Activated CD4-positive, alpha-beta T cell treated with anti-CD3 and anti-CD28 coated beads for 48 hours (primary cell): ENCODE results near the gene REXO2.
A peak's percentile ranks its signal among the peaks of the same experiment; 100 is the strongest.

Experiments used
- DNase-seq: peaks from one replicate; pipeline ENCODE4 v3.0.0-alpha.2; 2020

The REXO2 gene

DNA sequence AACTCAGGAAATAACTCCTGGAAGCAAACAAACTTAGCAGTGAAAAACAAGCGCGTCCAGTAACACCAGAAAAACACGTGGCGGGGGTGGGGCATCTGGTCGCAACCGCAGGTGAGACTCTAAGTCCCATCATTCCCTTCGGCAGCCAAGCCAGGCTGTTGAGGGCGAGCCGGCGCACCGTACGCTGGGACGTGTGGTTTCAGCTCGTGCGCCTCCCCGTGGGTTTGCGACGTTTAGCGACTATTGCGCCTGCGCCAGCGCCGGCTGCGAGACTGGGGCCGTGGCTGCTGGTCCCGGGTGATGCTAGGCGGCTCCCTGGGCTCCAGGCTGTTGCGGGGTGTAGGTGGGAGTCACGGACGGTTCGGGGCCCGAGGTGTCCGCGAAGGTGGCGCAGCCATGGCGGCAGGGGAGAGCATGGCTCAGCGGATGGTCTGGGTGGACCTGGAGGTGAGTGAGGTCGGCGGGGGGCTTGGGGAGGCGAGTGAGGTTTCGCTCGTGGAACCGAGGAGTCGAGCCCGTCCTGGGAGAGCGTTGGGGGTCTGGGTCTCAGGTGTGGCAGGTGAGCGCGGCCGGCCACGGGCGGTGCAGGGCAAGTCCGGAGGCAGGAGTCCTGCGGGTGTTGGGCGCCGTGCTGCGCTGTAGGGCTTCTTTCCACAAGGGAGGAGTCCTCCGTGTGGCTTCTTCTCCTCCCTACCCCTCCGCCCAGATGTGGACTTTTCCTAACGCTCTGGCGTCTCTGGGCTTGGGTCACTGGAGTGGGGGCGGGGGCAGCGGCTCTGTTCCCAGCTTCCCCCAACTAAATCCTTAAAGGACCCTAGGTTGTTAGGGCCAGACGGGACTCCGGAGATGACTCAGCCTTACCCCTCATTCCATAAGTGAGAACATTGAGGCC lies at the start of gene REXO2:
Gene REXO2 (plus strand): TSS at position 239 of the 892 bp plus-strand sequence. CDS start 62 bp downstream, at position 301.
- DNase-seq: peak; percentile 96

DNA sequence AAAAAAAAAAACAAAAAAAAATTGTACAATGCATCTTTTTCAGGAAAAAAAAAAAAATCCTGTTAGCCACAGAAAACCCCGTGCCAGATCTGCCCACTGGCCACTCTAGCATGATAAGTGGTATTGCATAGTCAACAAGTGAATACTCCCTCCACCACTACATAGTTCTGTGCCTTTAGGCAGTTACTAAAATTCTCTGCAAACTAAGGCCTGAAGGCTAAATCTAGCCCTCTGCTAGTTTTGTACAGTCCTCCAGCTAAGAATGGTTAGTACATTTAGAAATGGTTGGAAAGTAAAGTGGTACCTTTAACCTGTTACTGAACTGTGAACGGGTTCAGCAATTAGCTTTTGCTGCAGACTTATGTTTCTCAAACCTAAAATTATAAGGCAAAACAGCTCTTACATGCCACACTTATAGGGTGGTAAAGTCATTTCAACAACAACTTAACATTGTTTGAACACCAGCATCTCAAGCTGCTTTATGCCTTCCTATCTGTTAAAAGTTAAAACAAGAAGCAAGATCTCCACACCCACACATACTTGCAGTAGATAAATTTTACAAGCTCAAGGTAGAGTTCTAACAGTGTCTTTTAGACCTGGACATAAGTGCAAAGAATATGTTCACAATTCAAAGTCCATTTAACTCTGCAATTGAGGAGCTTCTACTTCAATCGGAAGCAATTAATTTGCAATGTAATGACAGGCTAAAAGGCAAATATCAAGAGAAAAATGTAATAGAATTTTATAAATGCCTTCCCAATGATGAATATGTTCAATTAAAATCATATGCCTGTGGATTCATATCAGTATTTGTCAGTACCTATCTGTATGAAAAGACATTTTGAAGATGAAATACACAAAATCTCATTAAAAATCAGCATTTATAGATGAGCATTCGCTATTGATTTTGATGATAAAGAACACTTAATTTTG lies 46.3 kb upstream of the REXO2 start:
- no peak for DNase-seq

DNA sequence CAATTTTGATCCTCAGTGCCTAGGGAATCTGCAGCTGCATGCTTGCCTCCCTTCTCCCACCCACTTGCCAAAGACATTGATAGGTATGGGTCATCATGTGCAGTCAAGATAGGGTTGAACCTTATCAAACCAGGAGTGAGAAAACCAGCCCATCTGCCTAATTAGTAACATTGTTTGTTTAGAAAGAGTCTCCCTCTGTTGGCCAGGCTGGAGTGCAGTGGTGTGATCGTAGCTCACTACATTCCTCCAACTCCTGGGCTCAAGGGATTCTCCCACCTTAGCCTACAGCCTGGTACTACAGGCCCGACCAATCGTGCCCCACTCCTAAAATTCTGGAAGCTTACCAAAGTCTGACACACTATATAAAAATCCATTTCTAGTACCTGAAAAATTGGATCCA lies 43.5 kb upstream of the REXO2 start:
- DNase-seq: no peak

DNA sequence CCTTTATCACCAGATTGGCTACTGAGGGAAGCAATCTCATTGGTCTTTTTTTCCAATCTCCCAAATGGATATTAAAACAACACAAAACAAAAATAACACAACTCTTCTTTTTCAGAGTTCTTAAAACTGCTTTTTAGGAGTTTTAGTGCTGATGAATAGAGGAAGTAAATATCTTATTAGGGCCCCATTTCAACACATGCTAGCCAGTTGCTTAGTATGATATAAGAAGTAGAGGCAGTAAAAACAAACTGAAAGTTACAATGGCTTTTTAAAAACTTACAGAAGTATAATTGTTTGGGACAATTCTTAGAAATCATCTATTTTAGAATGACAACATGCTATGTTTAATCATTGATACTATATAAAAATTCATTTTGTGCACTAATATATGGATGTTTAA lies 42.4 kb upstream of the REXO2 start:
- DNase-seq: no peak

DNA sequence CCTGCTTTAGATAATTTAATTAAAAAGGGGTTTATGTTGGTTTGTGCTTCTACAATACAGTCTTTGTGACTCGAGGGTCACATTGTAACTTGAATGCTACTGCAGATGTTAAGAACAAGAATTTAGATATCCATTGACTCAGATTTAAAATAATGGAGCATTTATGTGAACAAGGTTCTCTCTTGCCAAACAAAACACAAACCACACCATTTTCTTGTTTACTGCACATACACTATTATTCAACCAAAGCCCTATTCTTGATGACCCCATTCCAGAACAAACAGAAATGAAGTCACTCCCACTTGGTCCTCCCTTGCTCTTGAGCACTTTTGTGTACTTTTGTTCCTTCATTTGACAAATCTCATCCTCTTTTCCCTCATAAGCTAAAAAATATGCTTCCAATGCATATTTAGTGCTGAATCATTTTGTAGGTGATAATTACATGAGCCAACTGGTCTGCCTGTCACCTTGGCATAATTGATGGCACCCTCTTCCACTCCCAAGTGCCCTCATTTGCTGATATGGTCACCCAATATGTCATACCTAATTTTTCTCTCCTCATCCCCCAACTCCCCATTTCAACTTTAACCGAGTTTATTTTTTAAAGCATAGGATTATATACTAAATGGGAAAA lies 41.8 kb upstream of the REXO2 start:
- DNase-seq: no peak

DNA sequence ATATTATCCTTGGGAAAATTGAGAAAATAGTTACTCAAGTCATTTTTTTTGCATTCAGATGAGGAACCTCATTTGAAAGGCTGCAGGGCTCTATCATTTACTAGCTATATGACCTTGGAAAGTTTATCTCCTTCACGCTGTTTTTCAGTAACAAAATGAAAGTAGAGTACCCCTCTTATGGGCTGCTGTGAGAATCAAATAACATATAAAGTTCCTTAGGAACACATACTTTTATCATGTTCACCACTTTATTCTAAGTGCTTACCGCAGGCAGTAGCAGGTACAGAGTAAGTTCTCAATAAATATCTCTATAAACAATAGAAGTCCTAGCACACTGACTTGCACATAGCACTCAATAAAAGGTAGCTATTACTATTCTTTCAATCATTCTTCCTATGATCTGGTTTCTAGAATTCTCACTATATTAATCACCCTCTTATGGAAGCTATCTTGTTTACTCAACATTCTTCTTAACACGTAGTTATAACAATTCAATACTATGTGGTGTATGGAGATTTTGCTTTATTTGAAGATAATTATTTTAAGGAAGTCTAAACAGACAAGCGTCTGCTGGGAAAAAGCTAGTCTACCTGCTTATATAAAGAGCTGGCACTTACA lies 40.9 kb upstream of the REXO2 start:
- DNase-seq: no peak

DNA sequence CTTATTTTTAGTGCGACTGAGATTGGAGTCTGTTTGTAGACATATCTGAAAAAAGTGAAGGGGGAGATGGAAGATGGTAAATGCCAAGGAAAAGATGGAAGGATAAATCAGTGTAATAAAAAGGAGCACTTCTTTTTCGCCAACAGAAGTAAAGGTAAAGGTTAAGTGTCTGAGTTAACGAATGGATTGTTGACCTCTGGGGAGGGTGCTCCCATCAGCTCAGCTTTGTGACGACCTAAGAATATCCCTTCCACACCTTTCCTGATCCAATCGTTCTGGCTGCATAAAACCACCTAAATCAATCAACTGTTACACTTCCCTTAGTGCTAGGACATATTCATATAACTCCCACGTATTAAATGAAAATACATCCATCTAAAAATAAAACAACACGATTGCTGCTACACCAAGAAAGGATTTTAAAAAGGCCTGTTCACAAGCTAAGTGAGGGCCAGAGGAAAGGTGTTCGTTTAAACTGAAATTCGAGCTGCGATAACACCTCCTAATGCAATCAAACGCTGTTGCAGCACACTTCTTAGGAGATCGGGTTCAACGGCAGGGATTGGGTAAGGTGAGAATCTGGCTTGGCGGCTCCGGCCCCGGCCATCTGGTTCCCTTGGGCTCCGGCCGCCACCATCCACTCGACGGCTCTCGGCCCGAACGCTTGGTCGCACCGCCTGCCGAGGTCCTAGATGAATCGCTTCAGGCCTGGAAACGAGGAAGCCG lies 39.6 kb upstream of the REXO2 start:
- DNase-seq: no peak

DNA sequence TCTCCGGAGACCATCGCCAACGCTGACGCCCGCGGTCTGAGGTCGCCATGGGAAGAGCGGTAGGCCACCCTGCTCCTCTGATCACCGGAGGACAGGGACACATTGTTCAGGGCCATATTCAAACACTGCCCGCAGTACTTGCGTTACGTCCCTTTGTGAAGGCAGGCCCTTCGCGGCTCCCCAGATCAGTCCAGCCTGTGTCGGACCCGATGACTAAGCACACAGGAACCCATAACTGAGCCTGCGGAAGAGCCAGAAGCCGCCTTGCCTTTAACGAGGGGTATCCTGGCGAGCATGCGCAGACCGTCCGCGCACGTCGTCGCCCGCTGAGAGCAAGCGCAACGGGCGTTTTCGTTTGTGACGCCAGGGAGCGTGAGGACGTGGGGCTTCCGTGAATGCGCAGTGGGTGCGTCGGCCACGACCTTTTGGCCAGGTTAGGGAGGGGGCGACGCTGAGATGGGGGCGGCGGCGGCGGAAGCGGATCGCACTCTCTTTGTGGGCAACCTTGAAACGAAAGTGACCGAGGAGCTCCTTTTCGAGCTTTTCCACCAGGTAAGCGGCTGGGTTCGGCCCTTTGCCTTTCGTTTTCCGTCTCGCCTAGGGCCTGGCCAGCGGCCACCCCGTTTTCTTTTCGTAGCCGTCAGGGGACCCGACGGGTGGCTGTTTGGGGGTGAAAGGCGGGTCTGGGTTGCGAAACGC lies 38.9 kb upstream of the REXO2 start, which contains the start of the genes C11orf71 and RBM7:
Gene C11orf71 (minus strand): TSS at position 296 of the 699 bp plus-strand sequence. CDS start 180 bp downstream, at position 116.
Gene RBM7 (plus strand): TSS at position 451 of the 699 bp plus-strand sequence. CDS start 6 bp downstream, at position 457.
- peak; percentile 98 for DNase-seq

DNA sequence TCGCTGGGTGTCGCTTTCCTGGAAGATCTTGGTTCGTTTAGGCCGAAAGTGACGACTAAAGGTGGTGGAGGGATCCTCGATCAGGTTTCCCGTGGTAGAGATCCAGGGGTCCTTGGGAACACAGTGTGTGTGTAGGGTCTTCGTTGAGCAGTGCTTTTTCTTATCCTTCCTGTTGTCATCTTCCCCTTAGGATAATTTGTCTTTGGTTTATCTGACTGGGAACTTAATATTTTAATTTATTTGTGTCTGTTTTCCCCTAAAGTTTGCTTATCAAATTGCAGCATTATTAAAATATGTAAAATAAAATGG lies 38.4 kb upstream of the REXO2 start:
- DNase-seq: no peak

DNA sequence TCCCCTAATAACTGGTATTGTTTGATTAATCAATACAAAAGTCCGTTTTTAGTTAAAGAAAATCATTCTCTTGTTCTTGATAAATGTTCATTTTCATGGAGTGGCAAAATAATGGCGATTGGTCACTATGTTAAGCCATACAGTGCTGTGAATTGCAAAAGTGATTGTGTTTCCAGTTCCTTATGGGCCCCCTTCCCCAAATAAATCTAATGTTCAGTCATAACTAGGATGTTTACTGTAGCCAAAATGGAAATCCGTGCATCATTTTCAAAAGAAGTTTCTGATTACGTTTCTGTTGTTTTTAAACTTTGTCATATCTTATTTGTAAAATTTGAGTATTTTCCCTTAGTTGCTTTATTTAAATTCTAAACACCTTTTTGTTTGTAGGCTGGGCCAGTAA lies 38.0 kb upstream of the REXO2 start:
- DNase-seq: no peak

DNA sequence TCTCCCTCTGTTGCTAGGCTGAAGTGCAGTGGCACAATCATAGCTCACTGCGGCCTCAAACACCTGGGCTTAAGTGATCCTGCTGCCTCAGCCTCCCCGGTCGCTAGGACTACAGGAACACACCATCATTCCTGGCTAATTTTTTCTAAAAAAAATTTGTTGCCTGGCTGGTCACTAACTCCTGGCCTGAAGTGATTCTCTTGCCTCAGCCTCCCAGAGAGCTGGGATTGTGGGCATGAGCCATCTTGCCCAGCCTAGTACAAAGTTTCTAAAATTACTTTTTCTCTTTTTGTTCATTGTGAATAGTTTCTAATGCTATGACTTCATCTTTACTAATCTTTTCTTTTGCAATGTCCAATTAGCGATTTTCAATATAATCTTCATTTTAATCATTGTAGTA lies 26.3 kb upstream of the REXO2 start:
- no peak for DNase-seq

DNA sequence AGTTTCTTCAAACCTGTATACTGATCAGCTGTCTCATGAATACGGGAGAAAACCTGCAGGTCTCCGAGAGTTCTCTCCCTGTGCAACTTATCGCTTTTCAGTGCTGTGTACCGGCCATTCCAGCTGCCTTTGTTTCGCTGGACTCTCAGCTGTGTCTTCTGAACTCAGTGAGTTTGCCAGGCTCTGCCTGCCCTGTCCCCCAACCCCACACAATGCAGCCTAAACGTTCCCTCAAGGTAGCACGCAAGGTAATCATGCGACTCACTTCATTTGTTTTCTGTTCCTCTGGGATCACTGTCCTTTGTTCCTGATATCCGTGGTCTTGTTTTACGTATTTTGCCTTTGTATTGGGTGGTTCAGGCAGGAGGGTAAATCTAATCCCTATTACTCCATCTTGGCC lies 25.3 kb upstream of the REXO2 start:
- no peak for DNase-seq

DNA sequence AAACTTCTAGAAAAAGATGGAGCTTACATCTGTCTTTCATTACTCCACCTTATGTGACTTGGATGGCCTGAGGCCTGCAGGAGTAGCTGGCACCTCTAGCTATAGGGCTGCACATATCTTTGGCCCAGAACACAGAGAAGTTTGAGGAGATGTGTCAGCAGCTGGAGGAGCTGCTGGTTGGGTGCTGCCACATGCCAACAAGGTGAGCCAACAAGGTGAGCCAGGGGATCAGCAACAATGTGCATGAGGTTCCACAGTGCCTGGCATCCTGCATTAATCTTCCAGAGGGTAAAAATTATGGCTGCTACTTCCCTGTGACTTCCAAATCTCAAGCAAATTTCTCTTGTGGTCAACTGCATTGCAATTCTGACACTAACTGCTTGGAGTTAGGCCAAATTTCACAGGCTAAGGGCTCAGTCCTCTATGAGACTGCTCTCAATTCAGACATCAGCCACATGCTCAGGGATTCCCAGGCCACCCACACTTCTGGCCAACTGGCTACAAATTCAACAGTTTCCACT lies 22.8 kb upstream of the REXO2 start:
- no peak for DNase-seq

DNA sequence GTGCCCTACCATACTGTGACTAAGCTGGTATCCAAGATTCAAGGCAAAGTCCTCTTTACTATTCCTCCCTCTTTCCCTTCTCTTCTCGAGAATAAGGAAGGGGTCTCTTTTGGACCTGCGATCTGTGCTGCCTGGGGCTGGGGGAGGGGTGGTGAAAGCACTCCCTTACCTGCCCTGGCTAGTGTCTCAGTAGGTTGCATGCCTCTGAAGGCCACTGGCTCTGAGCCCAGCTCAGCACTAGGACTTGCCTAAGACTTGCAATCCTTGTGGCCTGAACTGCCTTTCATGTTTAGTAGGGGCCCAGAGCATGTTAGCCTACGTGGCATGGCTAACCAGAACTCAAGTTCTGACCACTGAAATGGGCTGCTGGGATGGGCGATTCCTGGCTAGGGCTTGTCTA lies 13.0 kb upstream of the REXO2 start:
- no peak for DNase-seq

DNA sequence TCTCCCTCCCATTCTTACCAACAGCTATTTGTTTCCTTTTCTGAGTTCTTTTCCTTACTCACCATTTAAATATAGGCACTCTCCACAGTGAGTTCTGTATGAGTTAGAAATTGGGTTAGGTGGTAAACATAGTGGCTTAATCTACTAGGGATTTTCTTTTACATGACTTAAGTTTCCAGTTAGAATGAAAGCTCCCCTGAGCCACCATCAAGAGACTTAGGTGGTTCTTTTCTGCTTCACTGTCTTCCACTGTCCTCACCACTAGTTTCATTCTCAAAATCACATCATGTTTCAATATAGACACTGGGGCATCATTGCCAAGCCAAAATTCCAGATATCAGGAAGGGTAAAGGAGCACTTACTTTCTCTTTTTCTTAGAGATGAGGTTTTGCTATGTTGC lies 9.0 kb upstream of the REXO2 start:
- no peak for DNase-seq

DNA sequence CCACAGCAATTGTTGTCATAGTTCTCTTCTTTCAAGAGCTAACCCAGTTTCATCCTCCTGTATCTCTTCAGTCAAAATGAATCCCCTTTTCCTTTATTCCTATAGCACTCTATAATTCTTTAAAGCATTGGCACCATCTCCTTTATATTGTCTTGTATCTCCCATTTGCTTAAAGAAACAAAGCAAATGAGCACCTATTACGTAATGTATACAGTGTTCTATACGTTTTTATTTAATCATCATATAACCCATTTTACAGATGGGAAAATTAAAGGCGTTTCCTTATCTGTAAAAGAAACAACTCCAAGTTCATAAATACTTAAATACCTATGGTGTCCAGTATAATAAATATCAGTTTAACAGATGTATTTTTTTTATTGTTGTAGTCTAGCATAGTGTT lies 6.4 kb upstream of the REXO2 start:
- DNase-seq: no peak

DNA sequence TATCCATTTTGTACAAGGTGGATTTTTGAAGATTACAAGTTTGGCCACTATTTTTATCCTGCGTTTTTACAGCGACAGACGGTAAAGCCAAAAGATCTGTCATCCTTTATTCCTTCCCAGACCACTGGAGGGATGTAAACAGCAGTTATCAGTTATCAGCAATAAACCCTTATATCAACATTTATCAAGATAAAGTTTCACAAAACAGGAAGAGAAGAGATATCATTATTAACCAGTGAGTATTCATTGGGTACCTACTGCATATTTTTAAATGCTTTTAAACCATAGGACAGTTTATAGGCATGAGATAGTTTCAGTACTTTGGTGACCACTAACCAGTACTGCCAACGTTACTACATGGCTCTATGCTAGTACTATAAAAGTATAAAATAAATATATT lies 5.9 kb upstream of the REXO2 start:
- DNase-seq: no peak

DNA sequence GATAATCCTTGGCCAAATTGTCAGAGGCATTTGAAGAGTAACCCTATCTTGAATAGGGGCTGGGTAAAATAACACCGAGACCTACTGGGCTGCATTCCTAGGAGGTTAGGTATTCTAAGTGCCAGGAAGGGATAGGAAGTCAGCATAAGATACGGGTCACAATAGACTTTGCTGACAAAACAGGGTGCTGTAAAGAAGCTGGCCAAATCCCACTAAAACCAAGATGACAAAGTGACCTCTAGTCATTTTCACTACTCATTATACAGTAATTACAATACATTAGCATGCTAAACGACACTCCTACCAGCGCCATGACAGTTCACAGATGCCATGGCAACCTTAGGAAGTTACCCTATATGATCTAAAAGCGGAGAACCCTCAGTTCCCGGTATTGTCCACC lies 964 bp upstream of the REXO2 start:
- no peak for DNase-seq

DNA sequence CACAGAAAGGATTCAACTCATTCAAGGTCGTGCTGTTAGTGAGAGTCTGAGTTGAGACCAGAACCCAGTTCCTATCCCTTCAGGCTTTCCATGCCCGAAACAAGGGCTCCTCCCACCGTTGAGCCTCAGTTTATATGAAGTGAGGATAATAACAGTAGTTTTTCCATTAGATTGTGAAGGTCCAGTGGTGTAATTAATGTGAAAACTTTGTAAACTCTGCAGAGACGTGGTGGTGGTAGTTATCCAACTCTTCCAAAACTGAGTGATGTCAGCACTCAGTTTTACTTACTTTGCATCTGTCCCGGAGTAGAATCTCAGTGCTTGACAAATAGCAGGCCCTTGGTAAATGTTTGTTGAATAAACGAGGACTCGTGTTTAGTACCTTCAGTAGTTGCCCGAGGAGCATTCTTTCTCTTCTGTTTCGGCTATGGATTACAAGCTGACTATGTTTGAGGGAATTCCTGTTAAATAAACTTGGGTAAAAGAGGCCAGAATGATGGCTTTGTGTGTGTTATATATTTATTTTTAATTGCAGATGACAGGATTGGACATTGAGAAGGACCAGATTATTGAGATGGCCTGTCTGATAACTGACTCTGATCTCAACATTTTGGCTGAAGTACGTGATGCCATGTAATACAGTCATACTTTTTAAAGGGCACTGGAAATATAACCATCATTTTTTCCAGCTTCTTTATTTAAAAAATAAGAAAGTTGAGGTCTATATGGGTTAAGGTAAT lies 1.0 kb downstream of the REXO2 start:
- DNase-seq: no peak

DNA sequence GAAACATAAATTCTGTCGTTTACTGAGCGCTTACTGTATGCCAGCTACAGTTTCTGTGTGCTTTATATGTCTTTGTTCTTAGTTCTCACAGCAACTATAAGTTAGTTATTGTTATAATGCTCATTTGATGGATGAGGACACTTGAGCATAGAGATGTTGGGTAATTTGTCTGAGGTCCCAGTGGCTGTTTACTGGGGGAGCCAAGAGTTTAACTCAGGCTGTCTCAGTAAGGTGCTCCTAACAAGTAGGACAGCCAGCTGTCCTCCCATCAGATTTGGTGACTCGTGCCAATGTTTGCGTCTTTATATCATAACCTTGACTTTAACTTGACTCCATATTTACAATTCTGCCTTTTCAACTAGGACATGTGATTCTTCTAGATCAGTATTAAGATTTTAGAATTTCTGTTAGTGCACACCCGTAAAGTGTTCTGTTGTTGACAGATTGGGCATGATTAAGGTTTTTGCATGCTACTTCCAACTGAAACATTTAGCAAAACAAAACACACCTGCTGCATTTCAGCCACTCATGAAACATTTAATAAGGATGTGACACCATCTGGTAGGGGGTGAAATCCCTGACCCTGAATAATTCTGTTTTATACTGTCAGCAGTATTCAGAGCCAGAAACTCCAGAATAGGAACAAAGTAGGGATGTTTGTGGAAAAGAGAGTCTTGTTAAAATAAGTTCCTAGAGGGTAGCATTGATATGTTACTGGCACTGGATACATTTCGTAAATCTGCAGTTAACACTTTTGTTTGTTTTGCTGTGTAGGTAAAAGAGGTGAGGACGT lies 1.9 kb downstream of the REXO2 start:
- no peak for DNase-seq
